Activated T-cell treated with anti-CD3 and anti-CD28 coated beads, Interleukin-2, amount 50 U/mL, for 4 hours (primary cell): ENCODE results near the gene WFIKKN2. TPM values are rescaled to one million over a fixed set of nuclear protein-coding genes. Genes with fewer than 3 reads are reported as not detected.
A peak's percentile ranks its signal among the peaks of the same experiment; 100 is the strongest.
"Not testable (repeated sequence)": the region's sequence is repeated elsewhere in the genome, so short reads cannot be mapped to it uniquely, and the experiment has no call there.

Source experiments
- ATAC-seq, 2 donors: fragments of 200-7000 bp; cut with Tn5 transposase; one replicate each; pipeline ENCODE4 v1.10.0; 2021
- DNase-seq: peaks from one replicate; pipeline ENCODE4 v3.0.0-alpha.2; 2020
- H3K27me3 Mint-ChIP-seq: one replicate; pipeline ENCODE4 v1.8.0; 2021; ENCODE audit warnings: low read depth, mixed read lengths
- H3K36me3 Mint-ChIP-seq: one replicate; pipeline ENCODE4 v1.8.0; 2022; ENCODE audit warnings: mixed read lengths; ENCODE audit not compliant: insufficient read depth
- H3K4me1 Mint-ChIP-seq: one replicate; pipeline ENCODE4 v1.8.0; 2021; ENCODE audit warnings: low read depth, mixed read lengths
- H3K4me3 Mint-ChIP-seq: one replicate; pipeline ENCODE4 v1.8.0; 2021; ENCODE audit warnings: mild to moderate bottlenecking, moderate library complexity, mixed read lengths
- H3K9me3 Mint-ChIP-seq: one replicate; pipeline ENCODE4 v1.8.0; 2021; ENCODE audit warnings: mixed read lengths
- total RNA-seq, 3 donors: library from RNA; stranded (reverse); gene quantifications; one replicate each; pipeline ENCODE4 v1.2.1, GENCODE V29; 2021

WFIKKN2 gene
- total RNA-seq, 3 donors from 2014 or later: not detected

DNA sequence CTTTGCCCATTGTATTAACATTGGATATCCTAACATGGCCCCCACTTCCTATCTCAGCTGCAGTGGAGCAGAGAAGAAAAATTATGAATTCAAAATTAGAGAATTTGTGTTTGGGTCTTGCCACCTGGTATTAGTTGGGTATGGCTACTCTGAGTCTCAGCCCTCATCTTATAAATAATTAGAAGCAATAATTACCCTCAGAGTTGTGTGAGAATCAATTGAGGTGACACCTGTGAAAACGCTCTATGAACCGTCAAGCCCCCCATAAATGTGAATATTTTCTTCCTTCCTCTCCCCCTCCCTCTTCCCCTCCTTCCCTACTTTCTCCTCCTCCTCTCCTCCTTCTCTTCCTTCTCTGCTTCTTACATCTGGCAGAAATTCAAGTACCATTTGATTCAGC is 39.7 kb downstream of the WFIKKN2 start:
- no peaks in the 10 kb centered on the region for H3K9me3 Mint-ChIP-seq
- no peak for ATAC-seq
- no peak overlapping the region for H3K4me3 Mint-ChIP-seq
- H3K4me1 Mint-ChIP-seq: peaks cover 25% of the 10 kb centered on the region
- H3K36me3 Mint-ChIP-seq: no peaks in the 10 kb centered on the region
- H3K27me3 Mint-ChIP-seq: no peaks in the 10 kb centered on the region
- DNase-seq: no peak

DNA sequence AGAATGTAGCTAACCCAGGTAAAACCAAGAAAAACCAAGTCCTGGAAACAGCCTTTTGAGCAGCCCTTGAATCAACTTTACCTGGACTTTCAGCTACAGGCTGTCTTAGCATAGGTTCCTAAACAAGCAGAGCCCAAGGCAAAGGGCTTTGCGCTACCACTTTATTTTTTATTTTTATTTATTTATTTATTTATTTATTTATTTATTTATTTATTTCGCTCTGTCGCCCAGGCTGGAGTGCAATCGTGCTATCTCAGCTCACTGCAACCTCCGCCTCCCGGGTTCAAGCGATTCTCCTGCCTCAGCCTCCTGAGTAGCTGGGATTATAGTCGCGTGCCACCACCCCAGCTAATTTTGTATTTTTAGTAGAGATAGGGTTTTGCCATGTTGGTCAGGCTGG is 41.7 kb downstream of the WFIKKN2 start:
- not testable (repeated sequence) for ATAC-seq, H3K27me3 Mint-ChIP-seq, DNase-seq, H3K4me3 Mint-ChIP-seq, H3K36me3 Mint-ChIP-seq, H3K9me3 Mint-ChIP-seq
- peaks cover 20% of the 10 kb centered on the region for H3K4me1 Mint-ChIP-seq

DNA sequence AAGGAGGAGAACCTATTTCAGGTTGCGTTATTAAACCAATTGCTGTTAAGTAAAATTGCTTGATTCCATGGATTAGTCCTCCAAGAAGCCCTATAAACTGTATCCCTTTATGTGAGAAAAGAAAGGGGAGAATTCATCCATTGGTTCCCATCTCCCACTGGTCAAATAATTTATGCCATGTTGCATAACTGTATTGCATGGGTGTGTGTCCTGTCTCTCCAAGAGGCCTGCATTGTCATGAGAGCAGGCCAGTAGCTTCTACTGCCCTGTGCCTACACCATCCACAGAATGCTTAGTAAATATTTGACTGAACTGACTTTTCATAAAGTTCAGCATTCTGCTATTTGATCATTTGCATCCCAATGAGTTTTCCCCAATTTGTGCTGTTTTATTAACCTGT is 42.5 kb downstream of the WFIKKN2 start:
- Mint-ChIP-seq H3K4me1 (peaks cover 14% of the 10 kb centered on the region), H3K9me3 (no peaks in the 10 kb centered on the region), H3K36me3 (no peaks in the 10 kb centered on the region), H3K4me3 (no peak overlapping the region), H3K27me3 (no peaks in the 10 kb centered on the region)
- ATAC-seq: no peak
- DNase-seq: no peak

DNA sequence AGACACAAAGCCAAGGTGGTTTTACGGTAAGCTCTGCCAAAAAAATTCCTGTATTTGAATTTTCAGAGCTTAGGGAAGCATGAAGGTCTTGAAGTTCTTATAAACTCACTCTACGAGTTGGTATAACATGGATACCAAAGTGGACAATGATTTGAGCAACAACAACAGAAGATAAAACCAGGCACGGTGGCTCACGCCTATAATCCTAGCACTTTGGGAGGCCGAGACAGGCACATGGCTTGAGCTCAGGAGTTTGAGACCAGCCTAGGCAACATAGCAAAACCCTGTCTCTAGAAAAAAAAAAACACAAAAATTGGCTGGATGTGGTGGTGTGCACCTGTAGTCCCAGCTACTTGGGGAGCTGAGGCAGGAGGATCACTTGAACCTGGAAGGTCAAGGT is 43.7 kb downstream of the WFIKKN2 start:
- Mint-ChIP-seq H3K36me3 (no peaks in the 10 kb centered on the region), H3K4me1 (peaks cover 9% of the 10 kb centered on the region), H3K9me3 (no peaks in the 10 kb centered on the region), H3K4me3 (no peak overlapping the region), H3K27me3 (no peaks in the 10 kb centered on the region)
- ATAC-seq (no peak), DNase-seq (no peak)

DNA sequence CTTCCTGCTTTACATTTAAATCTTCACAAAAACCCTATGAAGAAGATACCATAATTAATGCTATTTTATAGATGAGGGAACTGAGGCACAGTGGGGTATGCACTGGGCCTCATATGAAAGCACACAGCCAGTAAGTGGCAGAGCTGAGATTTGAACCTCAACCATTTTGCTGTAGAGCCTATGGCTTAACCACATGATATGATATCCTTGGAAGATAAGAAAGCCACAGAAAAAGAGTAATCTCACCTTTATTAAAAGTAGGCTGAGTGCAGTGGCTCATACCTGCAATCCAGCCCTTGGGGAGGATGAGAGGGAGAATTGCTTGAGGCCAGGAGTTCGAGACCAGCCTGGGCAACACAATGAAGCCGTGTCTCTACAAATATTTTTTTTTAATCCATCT is 45.8 kb downstream of the WFIKKN2 start:
- ATAC-seq: no peak

DNA sequence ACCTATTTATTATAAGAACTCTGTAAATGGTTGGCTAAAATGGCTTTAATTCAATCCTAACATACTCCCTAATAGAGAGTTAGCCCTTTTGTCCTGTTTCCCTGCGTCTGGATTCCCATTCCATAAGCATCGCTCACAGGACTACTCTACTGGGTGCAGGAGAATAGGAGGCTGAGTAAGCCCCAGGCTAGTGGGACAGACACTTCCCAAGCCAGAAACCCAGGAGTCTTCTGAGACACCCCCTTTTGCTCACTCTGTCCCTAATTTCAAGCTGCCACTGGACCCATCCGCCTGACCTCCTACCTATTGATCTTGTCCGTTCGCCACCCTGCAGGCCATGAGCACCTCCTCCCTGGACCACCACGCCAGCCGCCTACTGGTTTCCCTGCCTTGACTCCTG is 47.5 kb downstream of the WFIKKN2 start:
- H3K4me1 Mint-ChIP-seq: peaks cover 28% of the 10 kb centered on the region

More for the DNA sequence above, 45.8 kb downstream of the WFIKKN2 start:
- H3K27me3 Mint-ChIP-seq: no peaks in the 10 kb centered on the region
- H3K9me3 Mint-ChIP-seq: no peaks in the 10 kb centered on the region
- no peaks in the 10 kb centered on the region for H3K36me3 Mint-ChIP-seq
- H3K4me1 Mint-ChIP-seq: peaks cover 14% of the 10 kb centered on the region
- no peak for DNase-seq
- H3K4me3 Mint-ChIP-seq: no peak overlapping the region

DNA sequence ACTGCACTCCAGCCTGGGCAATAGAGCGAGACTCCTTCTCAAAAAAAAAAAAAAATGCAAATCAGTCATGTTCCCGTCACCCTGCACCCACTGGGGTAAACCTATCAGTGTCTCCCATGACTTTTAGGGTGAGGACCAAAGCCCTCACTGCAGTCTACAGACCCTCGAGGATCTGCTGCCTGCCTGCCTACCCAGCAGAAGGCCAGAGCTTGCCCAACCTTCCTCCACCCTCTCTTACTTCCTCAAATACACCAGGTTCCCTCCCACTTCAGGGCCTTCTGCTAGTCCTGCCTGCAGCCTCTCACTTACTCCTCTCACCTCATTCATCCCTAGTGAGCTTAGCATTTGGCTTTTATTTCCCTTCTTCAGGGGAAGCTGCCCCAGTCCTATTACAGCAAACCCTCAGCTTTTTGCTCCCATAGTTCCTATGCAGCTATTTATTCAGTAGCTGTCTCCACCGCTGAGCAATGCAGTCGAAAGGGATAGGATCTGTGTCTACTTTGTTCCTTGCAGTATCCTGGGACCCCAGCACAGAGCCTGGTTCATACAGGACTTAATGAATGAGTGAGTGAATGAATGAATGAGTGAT is 48.6 kb downstream of the WFIKKN2 start:
- no peaks in the 10 kb centered on the region for H3K27me3 Mint-ChIP-seq
- peaks cover 30% of the 10 kb centered on the region for H3K4me1 Mint-ChIP-seq
- no peaks in the 10 kb centered on the region for H3K36me3 Mint-ChIP-seq
- DNase-seq (no peak), ATAC-seq (no peak)
- no peaks in the 10 kb centered on the region for H3K9me3 Mint-ChIP-seq
- H3K4me3 Mint-ChIP-seq: no peak overlapping the region

More for the DNA sequence above, 47.5 kb downstream of the WFIKKN2 start:
- no peak for DNase-seq
- Mint-ChIP-seq H3K4me3 (no peak overlapping the region), H3K36me3 (no peaks in the 10 kb centered on the region), H3K27me3 (no peaks in the 10 kb centered on the region), H3K9me3 (no peaks in the 10 kb centered on the region)
- no peak for ATAC-seq

DNA sequence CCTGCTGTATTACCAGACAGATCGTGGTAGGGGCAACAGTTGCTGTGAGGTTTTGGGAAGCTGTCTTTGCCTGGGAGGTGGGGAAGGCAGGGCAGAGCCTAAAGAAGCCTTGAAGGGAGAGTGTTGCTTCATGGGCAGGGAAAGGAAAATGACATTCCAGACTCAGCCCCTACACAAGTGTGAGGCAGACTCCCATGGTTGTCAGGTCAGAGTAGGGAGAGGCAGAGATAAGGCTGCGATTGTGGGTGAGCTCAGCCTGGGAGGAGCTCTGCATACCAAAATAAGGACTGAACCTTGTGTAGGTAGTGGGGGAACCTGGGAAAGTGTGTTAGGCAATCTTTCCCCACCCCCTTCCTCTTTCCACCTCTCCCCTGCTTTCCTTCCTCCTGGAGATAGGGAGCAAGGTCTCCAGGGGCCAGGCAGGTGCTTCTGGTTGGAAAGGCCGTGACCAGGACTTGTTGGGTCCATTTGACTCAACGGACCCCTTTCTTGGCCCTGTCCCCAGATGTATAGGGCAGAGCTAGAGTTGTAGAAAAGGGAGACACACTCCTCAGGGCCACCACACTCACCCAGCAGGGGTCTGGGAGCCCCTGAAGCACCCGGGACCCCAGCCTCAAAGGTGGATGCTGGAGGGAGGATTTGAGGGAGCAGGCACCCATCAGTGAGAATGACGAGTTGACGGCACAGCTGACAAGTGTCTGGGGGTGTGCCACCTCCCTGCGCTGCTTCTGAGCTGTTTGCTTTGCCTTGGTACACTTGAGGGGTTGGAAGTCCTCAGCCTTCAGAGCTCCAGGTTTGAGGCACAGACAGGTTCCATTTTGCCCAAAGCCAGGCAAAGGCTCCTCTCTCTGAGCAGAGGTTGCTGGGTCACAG is 49.3 kb downstream of the WFIKKN2 start:
- ATAC-seq (peak in 1 of 2 donors; percentile 14), DNase-seq (no peak)
- H3K9me3 Mint-ChIP-seq: no peaks in the 10 kb centered on the region
- H3K4me1 Mint-ChIP-seq: peaks cover 32% of the 10 kb centered on the region
- no peaks in the 10 kb centered on the region for H3K36me3 Mint-ChIP-seq
- H3K27me3 Mint-ChIP-seq: no peaks in the 10 kb centered on the region
- H3K4me3 Mint-ChIP-seq: no peak overlapping the region

DNA sequence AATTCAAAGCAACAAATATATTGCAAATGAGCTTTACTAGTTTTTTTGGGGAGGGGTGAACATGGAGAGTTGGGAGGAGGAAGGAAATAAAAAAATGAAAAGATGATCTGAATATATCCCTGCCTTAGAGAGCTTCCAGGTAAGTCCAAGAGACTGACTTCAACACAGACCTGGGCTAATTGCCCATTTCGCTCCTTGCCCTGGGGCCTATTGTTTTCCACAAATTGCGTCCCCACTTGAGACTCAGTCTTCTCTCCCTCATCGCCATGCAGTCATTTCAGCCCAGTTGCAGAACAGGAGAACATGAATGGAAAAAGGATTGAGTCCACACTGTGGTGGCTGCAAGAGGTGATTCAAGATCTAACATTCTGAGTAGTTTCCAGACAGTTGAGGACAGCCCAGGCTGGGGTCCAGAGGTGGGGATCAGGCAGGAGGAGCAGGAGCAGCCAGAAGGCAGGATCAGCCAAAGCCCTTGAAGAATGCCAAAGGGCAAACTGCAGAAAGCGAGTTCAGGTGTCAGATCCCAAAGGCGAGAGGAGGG is 52.4 kb downstream of the WFIKKN2 start:
- no peaks in the 10 kb centered on the region for H3K36me3 Mint-ChIP-seq
- no peak overlapping the region for H3K4me3 Mint-ChIP-seq
- DNase-seq: no peak
- H3K27me3 Mint-ChIP-seq: no peaks in the 10 kb centered on the region
- H3K4me1 Mint-ChIP-seq: peaks cover 27% of the 10 kb centered on the region
- no peak for ATAC-seq
- H3K9me3 Mint-ChIP-seq: no peaks in the 10 kb centered on the region

DNA sequence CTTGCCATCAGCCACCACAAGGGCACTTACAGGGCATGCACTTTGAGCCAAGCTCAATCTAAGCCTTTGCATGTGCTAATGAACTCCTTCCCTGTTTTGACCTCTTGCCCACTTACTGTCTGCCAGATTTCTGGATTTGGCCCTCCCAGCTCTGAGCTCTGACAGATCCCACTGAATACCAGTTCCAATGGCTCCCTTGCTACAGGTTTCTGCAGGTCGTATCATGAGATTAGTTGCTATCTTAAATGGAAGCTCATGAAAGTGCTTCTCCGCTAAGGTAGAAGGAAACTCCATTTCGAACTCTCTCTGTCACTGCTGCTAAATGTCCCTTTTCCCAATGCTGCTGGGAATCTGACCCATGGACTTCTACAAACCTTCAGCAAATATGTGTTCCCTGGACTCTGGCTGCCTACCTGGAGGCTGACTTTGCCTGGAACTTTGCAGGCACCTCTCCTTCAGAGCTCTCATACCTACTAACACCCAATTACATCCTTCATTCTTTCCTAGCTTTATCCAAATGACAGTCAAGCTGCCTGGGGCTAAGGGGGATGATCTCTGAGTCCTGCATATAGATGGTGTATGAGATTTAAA is 54.2 kb downstream of the WFIKKN2 start:
- no peak for DNase-seq
- Mint-ChIP-seq H3K36me3 (no peaks in the 10 kb centered on the region), H3K4me1 (peaks cover 19% of the 10 kb centered on the region), H3K27me3 (no peaks in the 10 kb centered on the region), H3K9me3 (no peaks in the 10 kb centered on the region), H3K4me3 (no peak overlapping the region)
- no peak for ATAC-seq

DNA sequence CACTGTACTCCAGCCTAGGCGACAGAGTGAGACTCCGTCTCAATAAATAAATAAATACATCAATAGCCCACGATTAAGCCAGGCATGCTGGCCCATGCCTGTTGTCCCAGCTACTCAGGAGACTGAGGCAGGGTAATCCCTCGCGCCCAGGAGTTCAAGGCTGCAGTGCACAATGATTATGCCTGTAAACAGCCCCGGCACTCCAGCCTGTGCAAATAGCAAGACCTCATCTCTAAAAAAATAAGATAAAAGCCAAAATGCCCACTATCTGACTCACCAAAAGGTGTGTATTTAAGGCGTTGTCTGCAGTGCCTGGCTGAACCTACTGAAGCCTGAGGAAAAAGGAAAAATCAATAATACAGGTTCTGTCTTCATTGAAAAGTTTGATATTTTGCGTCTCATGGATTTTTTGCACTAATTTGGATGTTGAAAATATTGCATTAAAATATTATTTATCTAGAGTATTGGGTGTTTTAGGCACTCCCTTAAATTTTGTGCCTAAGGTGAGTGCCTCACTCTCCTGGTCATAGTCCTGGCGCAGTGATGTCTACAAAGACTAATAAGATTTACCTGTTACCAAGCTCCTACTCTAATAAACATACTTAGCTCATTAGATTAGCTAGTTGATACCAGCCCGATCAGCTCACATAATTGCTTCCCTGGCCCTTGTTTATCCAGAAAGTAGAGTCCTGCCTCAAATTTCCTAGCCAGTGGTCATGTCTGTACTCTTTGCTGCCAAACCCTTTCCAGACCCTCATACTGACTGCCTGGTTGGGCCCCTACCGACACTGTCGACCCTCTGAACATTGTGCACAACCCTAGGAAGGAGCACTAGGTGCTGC is 55.5 kb downstream of the WFIKKN2 start:
- Mint-ChIP-seq H3K9me3 (no peaks in the 10 kb centered on the region), H3K4me1 (peaks cover 19% of the 10 kb centered on the region), H3K36me3 (no peaks in the 10 kb centered on the region), H3K27me3 (no peaks in the 10 kb centered on the region), H3K4me3 (no peak overlapping the region)
- ATAC-seq (no peak), DNase-seq (no peak)

DNA sequence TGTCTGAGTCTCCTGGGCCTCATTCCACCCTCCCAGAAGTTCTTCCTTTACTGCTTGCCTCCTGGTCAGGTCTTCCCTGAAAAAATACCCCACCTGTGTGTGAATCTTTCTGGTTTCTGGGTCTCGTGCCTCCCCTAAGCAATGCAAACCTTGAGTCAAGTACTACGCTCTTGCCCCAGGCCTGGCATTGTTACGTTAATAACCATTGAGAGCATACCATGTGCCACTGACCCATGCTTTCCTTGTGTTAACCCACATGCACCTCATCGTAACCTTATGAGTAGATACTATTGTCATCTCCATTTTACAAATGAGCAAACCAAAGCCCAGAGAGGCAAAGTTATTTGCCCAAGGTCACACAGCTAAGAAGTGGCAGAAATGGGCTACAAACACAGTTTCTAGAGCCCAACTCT is 56.2 kb downstream of the WFIKKN2 start:
- H3K4me3 Mint-ChIP-seq: no peak overlapping the region
- no peaks in the 10 kb centered on the region for H3K9me3 Mint-ChIP-seq
- peaks cover 15% of the 10 kb centered on the region for H3K4me1 Mint-ChIP-seq
- H3K27me3 Mint-ChIP-seq: no peaks in the 10 kb centered on the region
- no peak for ATAC-seq
- no peaks in the 10 kb centered on the region for H3K36me3 Mint-ChIP-seq
- DNase-seq: no peak
